ENCODE results near the gene KBTBD6. TPM values are rescaled to one million over a fixed set of nuclear protein-coding genes. Genes with fewer than 3 reads are reported as not detected.

The KBTBD6 gene
- total RNA-seq, 1 experiment from 2014 or later = 3.5 TPM

DNA sequence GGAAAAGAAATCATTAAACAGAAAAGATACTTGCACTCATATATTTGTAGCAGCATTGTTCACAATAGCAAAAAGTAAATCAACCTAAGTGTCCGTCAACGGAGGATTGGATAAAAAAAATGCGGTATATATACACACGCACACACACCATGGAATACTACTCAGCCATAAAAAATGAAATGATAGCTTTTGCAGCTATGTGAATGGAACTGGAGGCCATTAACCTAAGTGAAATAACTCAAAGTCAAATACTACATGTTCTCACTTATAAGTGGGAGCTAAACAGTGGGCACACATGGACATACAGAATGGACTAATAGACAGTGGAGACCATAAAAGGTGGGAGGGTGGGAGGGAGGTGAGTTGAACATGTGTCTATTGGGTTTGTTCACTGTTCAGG, 52.9 kb downstream of the KBTBD6 start:
- in situ Hi-C loops (cut with HindIII; ENCODE audit: low pct_unique_long_range_greater_than_20kb, low sequenced_read_pairs) = no loop called here
- DNase-seq (ENCODE audit: low read depth) = no peak

Other genes with a start within 250 kb of the KBTBD6 start
- 16.6 and 18.7 TPM in 2 replicates for gene ELF1, start 113.5 kb downstream of the KBTBD6 start, total RNA-seq (2014; rRNA removed; shearing (Covaris generic); ENCODE audit: low replicate concordance)
- 3.5 and 6.9 TPM in 2 replicates for gene WBP4, start 71.3 kb downstream of the KBTBD6 start, total RNA-seq (2014; rRNA removed; shearing (Covaris generic); ENCODE audit: low replicate concordance)
- 1.5 and 2.0 TPM in 2 replicates for gene KBTBD7, start 61.8 kb upstream of the KBTBD6 start, total RNA-seq (2014; rRNA removed; shearing (Covaris generic); ENCODE audit: low replicate concordance)
- 4.3 and 11.6 TPM in 2 replicates for gene MTRF1, start 130.8 kb upstream of the KBTBD6 start, total RNA-seq (2014; rRNA removed; shearing (Covaris generic); ENCODE audit: low replicate concordance)
- gene NAA16, start 178.5 kb upstream of the KBTBD6 start, total RNA-seq (2014; rRNA removed; shearing (Covaris generic); ENCODE audit: low replicate concordance) = 3.9 and 6.1 TPM in 2 replicates

All from Caki2 (cell line).